Measurements from ENCODE around the gene SDHA.

The SDHA gene

DNA sequence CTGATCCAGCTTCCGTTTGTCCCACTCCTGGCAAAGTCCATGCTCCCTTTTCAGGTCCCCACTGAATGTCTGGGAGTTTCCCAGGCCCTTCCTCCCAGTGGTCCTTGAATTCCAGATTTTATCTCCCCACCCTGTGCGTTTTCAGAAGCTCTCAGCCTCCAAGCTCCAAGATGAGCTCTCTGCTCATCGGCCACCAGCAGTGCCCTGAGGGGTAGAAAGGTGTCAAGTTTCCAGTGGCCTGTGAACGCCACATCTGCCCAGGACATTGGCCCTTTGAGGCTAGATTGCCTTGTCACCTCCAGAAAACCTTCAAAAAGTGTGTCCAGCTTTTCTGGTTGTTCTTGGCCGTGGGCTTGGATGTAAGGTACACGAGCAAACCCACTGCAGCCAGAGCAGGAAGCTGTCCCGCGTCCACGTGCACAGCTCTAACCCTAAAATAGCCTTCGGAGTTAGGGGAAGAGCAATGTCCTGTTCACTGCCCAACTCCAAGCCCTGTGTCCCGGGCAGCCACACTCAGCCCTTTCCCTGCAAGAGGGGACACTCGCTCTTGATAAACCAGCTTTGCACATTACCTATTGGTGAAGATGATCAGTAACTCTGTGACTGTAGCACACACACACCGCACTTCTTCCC is 37.7 kb upstream of the SDHA start:
- DNase-seq (ENCODE audit: extremely low read depth, low read depth) = no peak
- TF ChIP-seq, protein P1, sequence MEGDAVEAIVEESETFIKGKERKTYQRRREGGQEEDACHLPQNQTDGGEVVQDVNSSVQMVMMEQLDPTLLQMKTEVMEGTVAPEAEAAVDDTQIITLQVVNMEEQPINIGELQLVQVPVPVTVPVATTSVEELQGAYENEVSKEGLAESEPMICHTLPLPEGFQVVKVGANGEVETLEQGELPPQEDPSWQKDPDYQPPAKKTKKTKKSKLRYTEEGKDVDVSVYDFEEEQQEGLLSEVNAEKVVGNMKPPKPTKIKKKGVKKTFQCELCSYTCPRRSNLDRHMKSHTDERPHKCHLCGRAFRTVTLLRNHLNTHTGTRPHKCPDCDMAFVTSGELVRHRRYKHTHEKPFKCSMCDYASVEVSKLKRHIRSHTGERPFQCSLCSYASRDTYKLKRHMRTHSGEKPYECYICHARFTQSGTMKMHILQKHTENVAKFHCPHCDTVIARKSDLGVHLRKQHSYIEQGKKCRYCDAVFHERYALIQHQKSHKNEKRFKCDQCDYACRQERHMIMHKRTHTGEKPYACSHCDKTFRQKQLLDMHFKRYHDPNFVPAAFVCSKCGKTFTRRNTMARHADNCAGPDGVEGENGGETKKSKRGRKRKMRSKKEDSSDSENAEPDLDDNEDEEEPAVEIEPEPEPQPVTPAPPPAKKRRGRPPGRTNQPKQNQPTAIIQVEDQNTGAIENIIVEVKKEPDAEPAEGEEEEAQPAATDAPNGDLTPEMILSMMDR (IDR thresholded peaks at IDR 0.05; ENCODE audit: low read depth, low read length) = no peak

DNA sequence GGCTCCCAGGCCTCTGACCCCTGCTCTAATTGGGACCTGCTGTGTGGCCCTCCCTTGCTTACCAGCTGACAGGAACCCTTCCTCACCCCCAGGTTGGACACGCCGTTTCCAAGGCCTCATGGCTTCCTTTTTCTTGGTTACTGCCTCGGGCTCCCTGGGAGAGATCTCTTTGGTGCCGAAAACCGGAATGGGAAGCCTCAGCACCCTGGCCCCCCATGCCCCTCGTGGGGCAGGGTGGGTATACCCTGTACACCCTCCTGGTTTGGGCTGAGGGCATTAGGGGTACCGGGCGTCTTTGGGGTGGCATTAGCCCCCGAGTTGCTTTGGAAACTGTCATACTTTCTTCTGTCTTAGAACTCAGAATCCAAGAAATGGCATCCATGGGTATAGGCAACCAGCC is 37.0 kb upstream of the SDHA start:
- TF ChIP-seq, protein P1 (IDR thresholded peaks at IDR 0.05; ENCODE audit: low read depth, low read length) = no peak
- no peak for DNase-seq (ENCODE audit: extremely low read depth, low read depth)

DNA sequence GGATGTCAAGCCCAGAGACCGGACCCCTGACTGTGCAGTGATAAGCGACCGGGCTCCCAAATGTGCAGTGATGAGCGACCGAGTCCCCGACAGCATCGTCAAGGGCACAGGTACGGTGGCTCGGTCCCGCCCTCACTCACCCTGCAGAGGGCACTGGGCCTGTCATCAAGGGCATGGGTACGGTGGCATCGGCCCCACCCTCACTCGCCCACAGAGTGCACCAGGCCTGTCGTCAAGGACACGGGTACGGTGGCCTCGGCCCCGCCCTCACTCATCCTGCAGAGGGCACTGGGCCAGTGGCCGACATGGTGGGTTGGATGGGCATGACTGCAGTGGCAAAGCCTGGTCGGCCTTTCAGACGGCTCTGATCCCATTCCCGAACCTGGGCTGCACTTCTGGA is 36.6 kb upstream of the SDHA start:
- no peak for DNase-seq (ENCODE audit: extremely low read depth, low read depth)
- TF ChIP-seq, protein P1 (IDR thresholded peaks at IDR 0.05; ENCODE audit: low read depth, low read length) = no peak

DNA sequence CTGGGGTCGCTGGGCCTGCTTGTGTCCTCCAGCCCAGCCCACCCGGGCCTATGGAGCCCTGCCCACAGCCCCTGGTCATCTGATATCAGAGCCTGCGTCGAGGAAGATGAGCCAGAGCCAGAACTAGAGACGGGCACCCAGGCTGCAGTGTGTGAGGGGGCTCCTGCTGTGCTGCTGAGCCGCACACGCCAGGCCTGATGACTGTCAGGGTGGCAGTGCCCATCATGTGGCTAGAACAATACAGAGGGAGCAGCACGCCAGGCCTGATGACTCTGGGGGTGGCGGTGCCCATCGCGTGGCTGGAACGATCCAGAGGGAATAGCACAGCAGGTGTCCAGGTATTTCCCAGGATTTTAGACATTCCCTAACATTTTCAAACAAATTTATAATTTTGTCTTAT is 36.0 kb upstream of the SDHA start:
- DNase-seq (ENCODE audit: extremely low read depth, low read depth) = no peak
- TF ChIP-seq, protein P1 (IDR thresholded peaks at IDR 0.05; ENCODE audit: low read depth, low read length) = no peak

DNA sequence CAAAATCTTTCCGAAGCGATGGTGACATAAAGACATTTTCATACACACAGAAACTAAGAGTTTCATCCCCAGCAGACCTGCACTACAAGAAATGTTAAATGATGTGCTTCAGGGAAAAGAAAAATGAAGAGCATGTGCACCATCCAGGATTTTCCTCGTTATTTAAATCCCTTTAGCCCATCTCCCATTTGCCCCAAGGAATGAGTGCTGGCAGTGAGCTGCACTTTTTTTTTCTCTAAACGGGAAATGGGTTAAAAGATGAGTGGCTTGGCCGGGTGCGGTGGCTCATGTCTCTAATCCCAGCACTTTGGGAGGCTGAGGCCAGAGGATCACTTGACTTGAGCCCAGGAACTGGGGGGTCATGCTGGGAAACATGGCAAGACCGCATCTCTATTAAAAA is 33.6 kb upstream of the SDHA start:
- TF ChIP-seq, protein P1 (IDR thresholded peaks at IDR 0.05; ENCODE audit: low read depth, low read length) = no peak

DNA sequence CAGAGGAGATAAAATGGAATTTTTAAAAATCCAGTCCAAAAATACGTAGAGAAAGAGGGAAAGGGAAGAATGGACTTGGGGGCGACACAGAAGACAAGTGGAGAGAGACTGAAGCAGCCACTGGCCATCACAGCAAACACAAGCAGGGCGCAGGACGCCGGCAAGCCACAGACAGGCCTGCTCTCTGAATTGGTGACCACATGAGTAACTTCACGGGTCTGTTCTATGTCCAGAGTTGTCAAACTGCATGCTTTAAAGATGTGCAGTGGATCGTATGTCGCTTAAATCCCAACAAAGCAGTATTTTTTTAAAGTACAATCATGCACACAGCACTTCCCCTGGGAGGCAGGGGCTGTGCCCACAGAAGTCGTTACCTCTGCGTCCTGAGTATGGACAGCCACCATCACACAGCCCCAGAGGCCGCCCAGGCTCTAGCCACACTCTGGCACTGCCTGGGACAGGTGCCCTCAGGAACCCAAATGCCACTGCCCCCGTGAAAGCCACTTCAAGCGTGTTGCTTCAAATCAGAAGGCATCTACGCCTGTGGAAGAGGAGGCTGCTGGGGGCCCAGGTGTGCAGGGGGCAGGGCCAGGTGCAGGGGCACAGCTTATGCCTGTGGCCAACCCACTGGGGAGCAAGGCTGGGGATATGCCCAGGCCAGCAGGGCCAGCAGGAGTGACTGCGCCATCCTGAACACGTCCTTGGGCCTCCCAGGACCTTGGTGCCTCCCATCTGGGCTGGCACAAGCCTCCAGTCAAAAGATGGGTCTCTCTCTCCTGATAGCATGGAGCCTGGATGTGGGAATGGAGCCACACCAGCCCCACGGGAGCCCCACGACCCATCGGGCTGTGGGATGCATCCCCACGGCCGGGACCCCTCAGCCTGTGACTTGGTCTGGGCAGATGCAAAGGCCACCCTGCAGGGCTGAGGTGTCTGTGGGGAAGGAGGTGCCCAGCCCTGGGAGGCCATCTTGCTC is 32.7 kb upstream of the SDHA start:
- no peak for DNase-seq (ENCODE audit: extremely low read depth, low read depth)
- TF ChIP-seq, protein P1 (IDR thresholded peaks at IDR 0.05; ENCODE audit: low read depth, low read length) = no peak

More for the DNA sequence above, 33.6 kb upstream of the SDHA start:
- peak; percentile 41 for DNase-seq (ENCODE audit: extremely low read depth, low read depth)
